ENCODE measurements around the gene ERI3. TPM values are rescaled to one million over a fixed set of nuclear protein-coding genes. Genes with fewer than 3 reads are reported as not detected.

ERI3 gene
- total RNA-seq, 1 donor from 2014 or later, result 69.3 TPM

GRCh38 chr1:44296806-44297205 is 58.3 kb downstream of the ERI3 start:
- intact Hi-C loops (cut with DNase I), result no loop called here
- H3K9me3 ChIP-seq, result no peaks in the 10 kb centered on the region
- no peaks in the 10 kb centered on the region for H3K4me1 ChIP-seq
- peaks cover 27 to 54% of the 10 kb centered on the region in 2 donors for H3K36me3 ChIP-seq
- no peak for DNase-seq (ENCODE audit: low spot score in 2 of 2)
- no peak for TF ChIP-seq CTCF (IDR thresholded peaks at IDR 0.05)
- H3K4me3 ChIP-seq, result no peak overlapping the region
- no peaks in the 10 kb centered on the region for H3K27me3 ChIP-seq
- H3K27ac ChIP-seq, result no peak overlapping the region

GRCh38 chr1:44296086-44296485 is 59.0 kb downstream of the ERI3 start:
- Histone ChIP-seq H3K36me3 (peaks cover 27 to 56% of the 10 kb centered on the region in 2 donors), H3K4me3 (no peak overlapping the region), H3K27me3 (no peaks in the 10 kb centered on the region), H3K4me1 (no peaks in the 10 kb centered on the region), H3K27ac (no peak overlapping the region), H3K9me3 (no peaks in the 10 kb centered on the region)
- no peak for TF ChIP-seq CTCF (IDR thresholded peaks at IDR 0.05)
- no peak for DNase-seq (ENCODE audit: low spot score in 2 of 2)
- intact Hi-C loops (cut with DNase I), result no loop called here

GRCh38 chr1:44294588-44295007 is 60.5 kb downstream of the ERI3 start:
- Histone ChIP-seq H3K27ac (no peak overlapping the region), H3K4me3 (no peak overlapping the region), H3K27me3 (no peaks in the 10 kb centered on the region), H3K4me1 (no peaks in the 10 kb centered on the region), H3K9me3 (no peaks in the 10 kb centered on the region), H3K36me3 (peaks cover 27 to 53% of the 10 kb centered on the region in 2 donors)
- TF ChIP-seq CTCF (IDR thresholded peaks at IDR 0.05), result peak in 2 of 3 experiments; percentile 13 to 18
- intact Hi-C loops (cut with DNase I), result no loop called here
- DNase-seq (ENCODE audit: low spot score in 2 of 2), result peak in 1 of 2 donors; percentile 73

- Histone ChIP-seq H3K36me3 (peaks cover 27 to 56% of the 10 kb centered on the region in 2 donors), H3K4me3 (no peak overlapping the region), H3K4me1 (no peaks in the 10 kb centered on the region), H3K9me3 (no peaks in the 10 kb centered on the region), H3K27ac (no peak overlapping the region), H3K27me3 (no peaks in the 10 kb centered on the region)
- intact Hi-C loops (cut with DNase I), result no loop called here
- DNase-seq (ENCODE audit: low spot score in 2 of 2), result no peak
- no peak for TF ChIP-seq CTCF (IDR thresholded peaks at IDR 0.05)
Measured at GRCh38 chr1:44293761-44294315, 61.2 kb downstream of the ERI3 start.

- H3K9me3 ChIP-seq, result no peaks in the 10 kb centered on the region
- H3K4me1 ChIP-seq, result no peaks in the 10 kb centered on the region
- intact Hi-C loops (cut with DNase I), result no loop called here
- TF ChIP-seq CTCF (IDR thresholded peaks at IDR 0.05), result no peak
- H3K36me3 ChIP-seq, result peaks cover 25 to 49% of the 10 kb centered on the region in 2 donors
- no peak overlapping the region for H3K27ac ChIP-seq
- H3K27me3 ChIP-seq, result no peaks in the 10 kb centered on the region
- DNase-seq (ENCODE audit: low spot score in 2 of 2), result no peak
- H3K4me3 ChIP-seq, result no peak overlapping the region
Measured at GRCh38 chr1:44292651-44293050, 62.4 kb downstream of the ERI3 start.
